OCI-LY1 (cell line): Measurements from ENCODE around the gene ABLIM3.

Experiments used
- H2AFZ ChIP-seq: fragments of 200-600 bp; sonication (generic), shearing (Covaris generic); 2 replicates; pipeline ENCODE4 v1.6.0; 2014; ENCODE audit warnings: antibody characterized with exemption, mild to moderate bottlenecking, low read length
- H3F3A ChIP-seq: fragments of 200-600 bp; sonication (generic), shearing (Covaris generic); 2 replicates; pipeline ENCODE4 v1.6.0; 2014; ENCODE audit warnings: mild to moderate bottlenecking, antibody characterized with exemption, low read length, moderate library complexity; ENCODE audit not compliant: insufficient read depth
- H3K27ac ChIP-seq: fragments of 200-600 bp; sonication (generic); 2 replicates; pipeline ENCODE4 v1.5.1; 2014; ENCODE audit warnings: low read length, mixed run types, mild to moderate bottlenecking, low read depth; ENCODE audit not compliant: poor library complexity, severe bottlenecking
- H3K27me3 ChIP-seq: fragments of 200-600 bp; sonication (generic); 2 replicates; pipeline ENCODE4 v1.6.0; 2014; ENCODE audit warnings: antibody characterized with exemption, mild to moderate bottlenecking, low read length, moderate library complexity; ENCODE audit not compliant: insufficient read depth
- H3K36me3 ChIP-seq: fragments of 200-600 bp; sonication (generic); 2 replicates; pipeline ENCODE4 v1.6.1; 2014; ENCODE audit warnings: mild to moderate bottlenecking, antibody characterized with exemption, low read length, moderate library complexity, mixed read lengths; ENCODE audit not compliant: insufficient read depth
- H3K4me1 ChIP-seq: fragments of 200-600 bp; sonication (generic); 2 replicates; pipeline ENCODE4 v1.5.1; 2014; ENCODE audit warnings: mild to moderate bottlenecking, low read length, moderate library complexity; ENCODE audit not compliant: insufficient read depth, severe bottlenecking
- H3K4me2 ChIP-seq: fragments of 200-600 bp; sonication (generic), shearing (Covaris generic); 2 replicates; pipeline ENCODE4 v1.6.1; 2014; ENCODE audit warnings: low read length
- H3K4me3 ChIP-seq: fragments of 200-600 bp; sonication (generic); 2 replicates; pipeline ENCODE4 v1.5.1; 2014; ENCODE audit warnings: low read length, low read depth, mild to moderate bottlenecking, mixed read lengths; ENCODE audit not compliant: poor library complexity, severe bottlenecking
- H3K79me2 ChIP-seq: fragments of 200-600 bp; shearing (Covaris generic); 2 replicates; pipeline ENCODE4 v1.6.1; 2016; ENCODE audit warnings: mixed run types, low read length, mixed read lengths; ENCODE audit not compliant: insufficient read depth
- H3K9ac ChIP-seq: fragments of 200-600 bp; sonication (generic), shearing (Covaris generic); 2 replicates; pipeline ENCODE4 v1.6.1; 2014; ENCODE audit warnings: mild to moderate bottlenecking, low read length, mixed read lengths
- H3K9me2 ChIP-seq: fragments of 200-600 bp; sonication (generic), shearing (Covaris generic); 2 replicates; pipeline ENCODE4 v1.6.1; 2014; ENCODE audit warnings: low read depth, mild to moderate bottlenecking, low read length, mixed read lengths
- H3K9me3 ChIP-seq: fragments of 200-600 bp; shearing (Covaris generic); 2 replicates; pipeline ENCODE4 v1.6.1; 2014; ENCODE audit warnings: low read length, mixed read lengths
- H4K20me1 ChIP-seq: fragments of 200-600 bp; sonication (generic), shearing (Covaris generic); 2 replicates; pipeline ENCODE4 v1.6.0; 2016; ENCODE audit warnings: mild to moderate bottlenecking, low read length; ENCODE audit not compliant: insufficient read depth
- CTCF ChIP-seq: fragments of 200-600 bp; sonication (generic), shearing (Covaris generic); IDR thresholded peaks from 2 replicates; pipeline ENCODE4 v1.5.1; 2017; ENCODE audit warnings: mild to moderate bottlenecking, antibody characterized with exemption, low read length, moderate library complexity, mixed read lengths
- EZH2 ChIP-seq: fragments of 200-600 bp; sonication (generic), shearing (Covaris generic); IDR thresholded peaks from 2 replicates; pipeline ENCODE4 v1.8.0; 2017; ENCODE audit warnings: borderline replicate concordance, mixed run types, mild to moderate bottlenecking, antibody characterized with exemption, low read length, moderate library complexity, mixed read lengths

ABLIM3 gene

GRCh38 chr5:149303210-149303609 is 161.9 kb downstream of the ABLIM3 start:
- Histone ChIP-seq H3K27me3 (no peaks in the 10 kb centered on the region; the same call in 1 of the 2 replicates), H3K27ac (no peak overlapping the region), H3K4me2 (no peak overlapping the region), H3K9me2 (no peaks in the 10 kb centered on the region), H3F3A (no peaks in the 10 kb centered on the region), H3K4me3 (no peak overlapping the region), H3K36me3 (no peaks in the 10 kb centered on the region), H3K9me3 (no peaks in the 10 kb centered on the region), H3K4me1 (no peaks in the 10 kb centered on the region), H2AFZ (no peak overlapping the region), H3K9ac (no peak overlapping the region), H3K79me2 (no peaks in the 10 kb centered on the region), H4K20me1 (no peaks in the 10 kb centered on the region)
- TF ChIP-seq CTCF (no peak), EZH2 (no peak)

GRCh38 chr5:149304195-149305078 is 163.1 kb downstream of the ABLIM3 start:
- Histone ChIP-seq H4K20me1 (no peaks in the 10 kb centered on the region), H3K36me3 (no peaks in the 10 kb centered on the region), H3K9me2 (no peaks in the 10 kb centered on the region), H3K4me2 (no peak overlapping the region), H2AFZ (no peak overlapping the region), H3K4me1 (no peaks in the 10 kb centered on the region), H3K79me2 (no peaks in the 10 kb centered on the region), H3K9me3 (no peaks in the 10 kb centered on the region), H3K27ac (no peak overlapping the region), H3K27me3 (no peaks in the 10 kb centered on the region; the same call in 1 of the 2 replicates), H3K9ac (no peak overlapping the region), H3F3A (no peaks in the 10 kb centered on the region), H3K4me3 (no peak overlapping the region)
- TF ChIP-seq CTCF (no peak), EZH2 (no peak)

- no peak overlapping the region for H3K4me2 ChIP-seq
- no peak overlapping the region for H3K4me3 ChIP-seq
- no peaks in the 10 kb centered on the region for H3K36me3 ChIP-seq
- peaks cover 10% of the 10 kb centered on the region; the same call in 1 of the 2 replicates for H3K27me3 ChIP-seq
- no peaks in the 10 kb centered on the region for H3F3A ChIP-seq
- H3K4me1 ChIP-seq = no peaks in the 10 kb centered on the region
- TF ChIP-seq EZH2 = no peak
- TF ChIP-seq CTCF = no peak
- H3K79me2 ChIP-seq = no peaks in the 10 kb centered on the region
- H3K9me3 ChIP-seq = no peaks in the 10 kb centered on the region
- no peak overlapping the region for H3K9ac ChIP-seq
- no peaks in the 10 kb centered on the region for H3K9me2 ChIP-seq
- H4K20me1 ChIP-seq = no peaks in the 10 kb centered on the region
- H2AFZ ChIP-seq = no peak overlapping the region
- H3K27ac ChIP-seq = no peak overlapping the region
Observed at GRCh38 chr5:149309354-149309753, 168.1 kb downstream of the ABLIM3 start.
